OCI-LY1 (cell line): ENCODE data around the gene ATG7.

Experiments used
- CTCF ChIP-seq: fragments of 200-600 bp; sonication (generic), shearing (Covaris generic); IDR thresholded peaks from 2 replicates; pipeline ENCODE4 v1.5.1; 2017; ENCODE audit warnings: mild to moderate bottlenecking, antibody characterized with exemption, low read length, moderate library complexity, mixed read lengths
- EZH2 ChIP-seq: fragments of 200-600 bp; sonication (generic), shearing (Covaris generic); IDR thresholded peaks from 2 replicates; pipeline ENCODE4 v1.8.0; 2017; ENCODE audit warnings: borderline replicate concordance, mixed run types, mild to moderate bottlenecking, antibody characterized with exemption, low read length, moderate library complexity, mixed read lengths

GRCh38 chr3:11523572-11524101, 251.4 kb downstream of the ATG7 start:
- no peak for TF ChIP-seq EZH2
- no peak for TF ChIP-seq CTCF
